Skeletal muscle cell (primary cell): ENCODE data around the gene ARL1.
"Not testable (repeated sequence)": the region's sequence is repeated elsewhere in the genome, so short reads cannot be mapped to it uniquely, and the experiment has no call there.

Experiments used
- DNase-seq: peaks from one replicate; pipeline ENCODE4 v3.0.0-alpha.2; 2010; ENCODE audit warnings: low read depth
- H3K4me3 ChIP-seq: 2 replicates; pipeline ENCODE4 v1.5.1; 2011; ENCODE audit warnings: low read depth, mild to moderate bottlenecking, control low read depth, low read length, moderate library complexity

Gene ARL1

DNA sequence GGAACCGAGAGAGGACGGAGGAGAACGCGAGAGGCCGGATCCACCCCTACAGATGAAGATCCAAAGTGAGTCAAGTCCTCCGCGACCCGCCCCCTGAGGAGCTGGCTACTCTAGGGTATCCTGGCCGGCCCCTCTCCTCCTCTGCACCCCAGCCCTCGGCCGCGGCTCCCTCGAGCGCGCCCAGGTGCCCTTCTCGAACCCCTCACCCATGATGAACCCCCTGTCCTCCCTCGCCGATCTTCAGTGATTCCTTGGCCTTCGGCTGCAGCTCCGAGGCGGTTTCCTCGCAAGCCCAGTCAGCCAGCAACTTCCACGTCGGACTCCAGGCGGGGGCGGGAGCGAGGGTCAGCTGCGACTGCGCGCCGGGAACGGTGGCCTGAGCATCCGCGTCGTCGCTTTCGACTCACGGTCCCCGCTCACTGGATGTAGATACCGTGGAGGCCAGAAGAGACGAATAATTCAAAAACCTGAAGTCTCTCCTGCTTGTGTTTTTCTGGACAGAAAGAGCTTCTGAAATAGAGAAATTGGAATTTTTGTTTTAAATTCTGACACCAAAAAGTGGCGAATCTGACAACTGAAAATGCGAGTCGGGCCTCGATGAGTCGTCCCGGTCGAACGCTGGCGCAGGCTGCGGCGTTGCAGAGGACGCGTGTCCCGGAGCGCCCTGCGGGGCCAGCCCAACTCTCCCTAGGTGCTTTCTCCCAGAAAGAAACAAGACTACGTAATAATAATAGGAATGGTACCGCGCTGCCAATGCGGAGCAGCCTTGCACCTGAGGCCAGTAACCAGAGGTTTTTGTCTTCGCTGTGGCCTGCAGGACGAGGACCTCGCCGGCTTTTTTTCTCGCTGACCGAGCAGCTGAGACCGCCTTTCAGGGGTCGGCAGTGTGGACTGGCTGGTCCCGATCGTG, at the start of gene ARL1:
Gene ARL1 (minus strand): TSS at position 337 of the 910 bp plus-strand sequence. CDS start 127 bp downstream, at position 210.
- peak within 1 kb of the TSS; percentile 63 for H3K4me3 ChIP-seq
- DNase-seq = peak; percentile 61

DNA sequence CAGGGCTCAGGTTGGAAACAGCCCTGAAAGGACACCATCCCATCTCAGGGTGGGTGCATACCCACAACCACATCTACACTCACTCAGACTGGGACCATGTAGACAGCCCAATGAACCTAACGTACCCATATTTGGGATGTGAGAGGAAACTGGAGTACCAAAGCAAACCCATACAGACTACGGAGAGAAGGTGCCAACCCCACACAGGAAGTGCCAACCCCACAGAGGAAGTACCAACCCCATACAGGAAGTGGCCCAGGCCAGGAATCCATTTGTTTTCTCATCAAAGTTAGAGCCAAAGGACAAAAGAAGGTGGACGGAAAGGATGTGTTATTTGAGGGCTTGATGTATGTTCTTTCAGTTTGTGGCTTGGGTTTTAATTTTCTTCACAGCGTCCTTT, 48.1 kb upstream of the ARL1 start:
- DNase-seq = no peak
- no peak overlapping the region for H3K4me3 ChIP-seq

DNA sequence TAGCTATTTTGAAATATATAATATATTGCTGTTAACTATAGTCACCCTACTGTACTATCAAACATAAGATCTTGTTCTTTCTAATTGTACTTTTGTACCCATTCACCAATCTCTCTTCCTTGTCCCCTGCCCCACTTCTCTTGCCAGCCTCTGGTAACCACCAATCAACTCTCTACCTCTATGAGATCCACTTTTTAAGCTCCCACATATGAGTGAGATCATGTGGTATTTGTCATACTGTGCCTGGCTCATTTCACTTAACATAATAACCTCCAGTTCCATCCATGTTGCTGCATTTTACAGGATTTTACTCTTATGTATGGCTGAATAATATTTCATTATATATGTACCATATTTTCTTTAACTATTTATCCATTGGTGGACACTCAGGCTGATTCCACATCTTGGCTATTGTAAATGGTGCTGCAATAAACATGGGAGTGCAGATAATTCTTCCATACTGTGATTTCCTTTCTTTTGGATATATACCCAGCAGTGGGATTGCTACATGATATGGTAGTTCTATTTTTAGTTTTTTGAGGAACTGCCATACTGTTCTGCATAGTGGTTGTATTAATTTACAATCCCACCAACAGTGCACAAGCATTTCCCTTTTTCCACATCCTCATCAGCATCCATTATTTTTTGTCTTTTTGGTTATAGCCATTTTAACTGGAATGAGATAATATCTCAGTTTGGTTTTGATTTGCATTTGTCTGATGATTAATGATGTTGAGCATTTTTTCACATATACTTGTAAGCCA, 34.1 kb upstream of the ARL1 start:
- no peak for DNase-seq
- no peak overlapping the region for H3K4me3 ChIP-seq

DNA sequence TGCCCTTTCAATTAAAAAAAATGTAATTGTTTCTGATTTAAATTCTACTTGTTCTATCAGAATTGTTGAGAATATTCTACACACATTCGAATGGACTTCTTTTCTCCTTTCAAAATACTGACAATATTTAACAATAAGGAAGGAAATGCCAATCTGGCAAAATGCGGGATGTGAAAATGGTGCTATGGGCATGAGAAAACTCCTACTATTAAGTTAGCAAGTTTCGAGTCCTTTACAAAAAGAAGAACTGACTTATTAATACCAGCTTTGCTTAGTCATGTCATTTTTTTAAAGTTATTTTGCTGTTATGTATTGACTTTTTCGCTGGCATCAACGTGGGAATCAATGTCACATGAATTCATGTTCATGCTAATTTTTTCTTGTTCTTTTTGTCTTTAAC, 31.7 kb upstream of the ARL1 start:
- DNase-seq = no peak

DNA sequence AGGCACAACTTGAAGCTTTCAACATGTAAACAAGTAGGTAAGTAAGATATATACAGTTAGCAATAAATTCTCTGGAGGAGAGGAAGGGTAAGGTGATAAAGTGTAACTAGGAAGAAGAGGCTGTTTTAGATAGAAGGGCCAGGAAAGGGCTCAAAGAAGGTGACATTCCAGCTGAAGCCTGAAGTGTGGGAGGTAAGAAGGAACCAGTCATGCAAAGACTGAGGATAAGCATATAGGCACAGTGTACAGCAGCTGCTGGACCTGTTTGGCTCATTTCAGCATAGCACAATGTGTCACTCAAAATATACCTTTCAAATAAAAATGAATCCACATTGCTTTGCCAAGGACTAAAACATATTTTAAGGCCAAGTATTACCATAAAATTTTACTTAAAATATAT, 28.6 kb upstream of the ARL1 start:
- DNase-seq = no peak
- H3K4me3 ChIP-seq = no peak overlapping the region

More for the DNA sequence above, 31.7 kb upstream of the ARL1 start:
- H3K4me3 ChIP-seq = no peak overlapping the region

DNA sequence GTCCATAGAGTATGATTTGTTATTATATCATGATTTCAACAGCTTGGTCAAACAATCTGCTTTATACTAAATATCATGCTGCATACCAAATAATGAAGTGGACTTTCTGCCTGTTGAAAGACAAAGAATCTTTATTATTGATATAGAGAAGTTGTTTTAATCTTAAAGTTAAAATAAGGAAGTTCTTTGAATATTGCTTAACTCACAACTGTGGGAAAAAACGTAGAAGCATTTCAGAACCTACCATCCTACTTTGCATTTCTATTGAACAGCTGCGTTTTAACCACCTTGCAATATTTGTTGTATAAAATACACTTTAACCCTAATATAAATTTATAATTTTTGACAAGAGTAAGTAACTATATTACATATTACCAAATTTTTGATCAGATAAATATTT, 22.9 kb upstream of the ARL1 start:
- H3K4me3 ChIP-seq = no peak overlapping the region
- no peak for DNase-seq

DNA sequence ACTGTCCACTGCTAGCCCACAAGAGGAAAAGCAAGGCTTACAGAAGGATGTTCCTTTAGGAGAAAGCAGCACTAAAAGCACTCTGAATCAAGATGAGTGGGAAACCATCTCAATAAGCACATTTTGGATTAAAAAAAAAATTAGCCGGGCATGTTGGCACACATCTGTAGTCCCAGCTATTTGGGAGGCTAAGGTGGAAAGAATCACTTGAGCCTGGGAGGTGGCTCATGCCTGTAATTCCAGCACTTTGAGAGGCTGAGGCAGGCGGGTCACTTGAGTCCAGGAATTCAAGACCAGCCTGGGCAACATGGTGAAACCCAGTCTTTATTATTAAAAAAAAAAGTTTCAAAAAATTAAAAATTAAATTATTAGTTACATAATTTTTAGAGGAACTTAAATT, 17.0 kb upstream of the ARL1 start:
- H3K4me3 ChIP-seq = no peak overlapping the region
- no peak for DNase-seq

- DNase-seq, H3K4me3 ChIP-seq: not testable (repeated sequence)
Observed at GRCh38 chr12:101422066-101422465, 14.5 kb upstream of the ARL1 start.

DNA sequence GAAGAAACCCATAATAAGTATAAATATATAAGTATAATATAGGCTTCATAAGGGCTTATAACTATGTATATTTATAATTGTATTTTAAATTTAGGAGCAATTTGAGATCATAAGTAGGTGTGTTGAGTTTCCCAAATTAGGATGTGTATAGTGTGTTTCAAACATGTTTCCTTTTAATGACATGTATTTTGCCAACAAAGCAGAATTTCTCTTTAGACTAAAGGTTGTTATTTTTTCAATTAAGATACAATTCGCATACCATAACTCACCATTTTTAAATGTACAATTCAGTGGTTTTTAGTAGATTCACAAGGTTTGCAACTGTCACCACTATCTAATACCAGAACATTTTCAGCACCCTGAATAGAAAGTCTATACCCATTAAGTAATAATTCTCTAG, 7.7 kb upstream of the ARL1 start:
- no peak for DNase-seq
- no peak overlapping the region for H3K4me3 ChIP-seq

- peak; percentile 15 for DNase-seq
- no peak overlapping the region for H3K4me3 ChIP-seq
Observed at GRCh38 chr12:101414533-101415119, 7.1 kb upstream of the ARL1 start.

DNA sequence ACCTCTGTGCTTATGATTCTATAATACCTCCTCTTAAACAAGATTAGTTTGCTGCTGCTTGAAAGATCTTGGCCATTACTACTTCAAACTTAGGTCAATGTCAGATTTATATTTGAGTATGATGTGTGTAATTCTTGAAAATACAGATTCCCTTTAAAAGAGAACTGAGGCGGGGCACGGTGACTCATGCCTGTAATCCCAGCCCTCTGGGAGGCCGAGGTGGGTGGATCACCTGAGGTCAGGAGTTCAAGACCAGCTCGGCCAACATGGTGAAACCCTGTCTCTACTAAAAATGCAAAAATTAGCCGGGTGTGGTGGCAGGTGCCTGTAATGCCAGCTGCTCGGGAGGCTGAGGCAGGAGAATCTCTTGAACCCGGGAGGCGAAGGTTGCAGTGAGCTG, 2.6 kb upstream of the ARL1 start:
- not testable (repeated sequence) for DNase-seq, H3K4me3 ChIP-seq

- peak; percentile 3 for DNase-seq
- H3K4me3 ChIP-seq = peak overlapping the region; percentile 63
Observed at GRCh38 chr12:101407049-101407435, 530 bp downstream of the ARL1 start.

- not testable (repeated sequence) for H3K4me3 ChIP-seq, DNase-seq
Observed at GRCh38 chr12:101391181-101391580, 16.4 kb downstream of the ARL1 start.

- DNase-seq = no peak
- no peak overlapping the region for H3K4me3 ChIP-seq
Observed at GRCh38 chr12:101379149-101379548, 28.4 kb downstream of the ARL1 start.

DNA sequence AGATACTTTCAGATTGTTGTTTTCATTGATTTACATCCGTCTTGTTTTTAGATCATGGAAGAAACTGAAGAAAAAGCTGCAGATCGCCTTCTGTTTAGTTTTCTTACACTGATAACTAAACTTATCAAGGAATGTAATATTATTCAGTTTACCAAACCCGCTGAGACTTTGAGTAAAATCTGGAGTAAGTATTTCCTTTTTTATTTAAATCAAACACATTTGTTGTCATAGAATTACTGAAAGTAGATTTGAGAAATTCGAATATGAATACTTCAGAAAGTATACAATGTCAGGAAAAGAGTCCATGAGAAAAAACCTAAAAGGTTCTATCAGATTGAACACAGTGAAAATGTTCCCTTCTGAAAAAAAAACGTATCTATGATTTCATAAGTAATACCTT, 32.0 kb downstream of the ARL1 start:
- DNase-seq = no peak
- H3K4me3 ChIP-seq = no peak overlapping the region

DNA sequence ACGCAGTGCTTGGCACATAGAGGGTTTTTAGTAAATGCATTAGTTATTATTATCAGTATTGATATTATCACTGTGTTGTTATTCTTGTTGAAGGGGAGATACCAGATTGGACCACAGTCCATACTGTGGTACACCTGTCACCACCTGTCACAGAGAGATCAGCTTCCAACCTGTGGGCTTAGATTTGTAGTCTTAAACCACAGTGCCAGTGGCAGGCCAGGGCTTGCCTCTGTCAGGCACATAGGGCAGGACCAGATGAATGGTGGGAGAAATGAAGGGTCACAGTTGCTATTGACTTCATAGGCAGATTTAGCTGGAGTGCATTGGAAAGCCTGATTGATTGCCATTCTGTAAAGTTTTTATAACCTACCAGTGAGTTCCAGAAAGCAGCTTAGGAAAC, 35.1 kb downstream of the ARL1 start:
- H3K4me3 ChIP-seq = no peak overlapping the region
- DNase-seq = no peak

- no peak for DNase-seq
- H3K4me3 ChIP-seq = no peak overlapping the region
Observed at GRCh38 chr12:101368016-101368415, 39.6 kb downstream of the ARL1 start.

- no peak for DNase-seq
- no peak overlapping the region for H3K4me3 ChIP-seq
Observed at GRCh38 chr12:101361455-101361854, 46.1 kb downstream of the ARL1 start.

- no peak overlapping the region for H3K4me3 ChIP-seq
- no peak for DNase-seq
Observed at GRCh38 chr12:101356794-101357193, 50.8 kb downstream of the ARL1 start.

DNA sequence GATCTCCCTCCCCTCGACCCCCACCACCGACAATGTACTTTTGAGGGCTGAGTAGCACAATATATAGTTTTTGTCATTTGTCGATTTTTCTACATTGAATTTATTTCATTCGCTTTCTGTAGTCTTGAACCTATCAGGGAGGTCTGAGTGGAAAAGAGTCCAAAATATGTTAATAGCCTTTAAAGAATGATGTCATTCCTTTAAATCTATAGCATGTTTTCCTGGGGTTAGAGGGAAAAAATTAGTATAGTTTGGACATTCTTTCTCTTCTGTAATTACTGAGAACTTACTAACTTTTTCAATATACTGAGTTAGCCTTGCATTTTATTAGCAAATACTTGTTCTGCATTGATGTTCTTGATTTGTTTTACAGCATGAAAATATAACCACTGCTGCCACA, 55.9 kb downstream of the ARL1 start:
- no peak for DNase-seq
- no peak overlapping the region for H3K4me3 ChIP-seq
